GM21447 (cell line): ENCODE data around the gene TAL2.

Experiments used
- ATAC-seq: cut with Tn5 transposase; IDR thresholded peaks from one replicate; pipeline ENCODE4 v1.9.1; 2021; ENCODE audit not compliant: unreplicated experiment

TAL2 gene

GRCh38 chr9:105706156-105706555, 43.9 kb downstream of the TAL2 start:
- ATAC-seq = no peak

DNA sequence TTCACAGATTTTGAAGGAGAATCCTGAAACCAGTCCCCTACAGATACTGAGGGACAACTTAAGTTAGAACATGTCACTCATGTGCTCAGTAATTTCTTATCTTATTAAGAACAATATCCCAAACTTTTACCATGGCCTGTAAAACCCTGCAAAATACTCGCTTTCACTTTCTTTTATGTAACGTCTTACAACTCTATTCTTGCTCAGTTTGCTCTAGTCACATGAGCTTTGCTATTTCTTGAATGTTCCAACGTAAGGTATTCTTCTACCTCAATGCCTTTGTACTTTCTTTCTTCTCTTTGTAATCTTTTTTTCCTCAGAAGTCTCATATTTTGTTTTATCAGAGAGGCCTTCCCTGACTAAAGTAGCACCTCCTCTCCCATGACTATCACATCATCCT, 46.1 kb downstream of the TAL2 start:
- ATAC-seq = peak; percentile 72

DNA sequence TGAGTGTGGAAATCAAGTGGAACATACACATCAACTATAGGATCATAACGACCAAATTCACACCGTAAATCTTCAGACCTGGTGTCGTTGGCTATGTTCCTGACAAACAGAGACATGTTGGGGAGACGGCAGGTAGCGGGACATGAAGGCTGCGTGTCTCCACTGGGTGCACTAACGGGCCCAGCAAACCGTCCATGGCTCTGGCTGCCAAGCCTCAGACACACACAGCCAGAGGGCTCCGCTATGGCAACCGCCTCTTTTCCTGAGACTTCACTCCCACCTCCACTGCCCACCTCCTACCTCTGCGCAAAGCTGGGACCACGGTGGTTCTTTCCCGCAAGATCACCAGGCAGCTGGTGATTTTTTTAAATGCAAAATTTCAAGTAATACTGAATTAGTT, 48.4 kb downstream of the TAL2 start:
- ATAC-seq = no peak

GRCh38 chr9:105711867-105712266, 49.6 kb downstream of the TAL2 start:
- no peak for ATAC-seq

DNA sequence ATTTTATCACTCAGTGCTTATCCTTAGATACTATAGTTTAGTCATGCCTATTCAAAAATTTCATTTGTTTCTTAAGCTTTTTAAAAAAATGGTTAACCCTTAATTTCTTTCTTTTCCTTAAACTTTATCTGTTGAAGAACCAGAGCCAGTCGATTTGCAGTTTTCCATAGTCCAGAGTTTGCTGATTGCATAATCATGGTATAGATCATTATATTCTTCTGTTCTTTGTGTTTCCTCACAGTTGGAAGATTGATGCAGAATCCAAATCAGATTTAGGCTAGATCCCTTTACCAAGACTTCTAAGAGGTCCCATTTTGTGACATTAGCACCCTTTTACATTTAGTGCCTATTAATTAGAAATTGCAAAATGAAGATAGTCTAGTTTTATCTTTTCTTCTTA, 50.0 kb downstream of the TAL2 start:
- ATAC-seq = no peak
